HEK293 (cell line): ENCODE measurements around the gene EEF2K.

Experiments used
- EGR2 ChIP-seq: fragments of 450-650 bp; formaldehyde crosslinking; IDR thresholded peaks from 2 replicates; pipeline ENCODE4 v1.5.1; 2016; ENCODE audit warnings: low read depth, missing biosample characterization, missing genetic modification characterization
- IKZF3 ChIP-seq: fragments of 450-650 bp; IDR thresholded peaks from 2 replicates; pipeline ENCODE4 v1.5.0; 2018; ENCODE audit warnings: missing biosample characterization, mild to moderate bottlenecking, missing genetic modification characterization, moderate library complexity
- MEIS1 ChIP-seq: sonication (generic); formaldehyde crosslinking; IDR thresholded peaks from 2 replicates; pipeline ENCODE4 v1.8.1; 2022; ENCODE audit warnings: missing genetic modification reagents, mild to moderate bottlenecking, borderline replicate concordance
- REPIN1 ChIP-seq: fragments of 450-650 bp; formaldehyde crosslinking; IDR thresholded peaks from 2 replicates; pipeline ENCODE4 v1.5.1; 2017; ENCODE audit warnings: missing biosample characterization, missing genetic modification characterization, low read depth
- SP7 ChIP-seq: fragments of 450-650 bp; formaldehyde crosslinking; IDR thresholded peaks from 2 replicates; pipeline ENCODE4 v1.5.1; 2016; ENCODE audit warnings: missing biosample characterization, missing genetic modification characterization
- ZBTB1 ChIP-seq: fragments of 450-650 bp; formaldehyde crosslinking; IDR thresholded peaks from 2 replicates; pipeline ENCODE4 v1.5.1; 2016; ENCODE audit warnings: missing biosample characterization, missing genetic modification characterization
- ZBTB17 ChIP-seq: fragments of 450-650 bp; formaldehyde crosslinking; IDR thresholded peaks from 2 replicates; pipeline ENCODE4 v1.5.1; 2016; ENCODE audit warnings: missing biosample characterization, missing genetic modification characterization
- ZNF214 ChIP-seq: fragments of 450-650 bp; formaldehyde crosslinking; IDR thresholded peaks from 2 replicates; pipeline ENCODE4 v1.5.1; 2017; ENCODE audit warnings: missing biosample characterization, mild to moderate bottlenecking, missing genetic modification characterization, borderline replicate concordance
- ZNF223 ChIP-seq: fragments of 450-650 bp; formaldehyde crosslinking; IDR thresholded peaks from 2 replicates; pipeline ENCODE4 v1.5.1; 2016; ENCODE audit warnings: missing biosample characterization, missing genetic modification characterization
- ZNF391 ChIP-seq: fragments of 450-650 bp; formaldehyde crosslinking; IDR thresholded peaks from 2 replicates; pipeline ENCODE4 v1.5.1; 2016; ENCODE audit warnings: low read depth, missing biosample characterization, missing genetic modification characterization, borderline replicate concordance
- ZNF394 ChIP-seq: fragments of 450-650 bp; formaldehyde crosslinking; IDR thresholded peaks from 2 replicates; pipeline ENCODE4 v1.5.1; 2016; ENCODE audit warnings: missing biosample characterization, missing genetic modification characterization, mild to moderate bottlenecking, moderate library complexity, borderline replicate concordance
- ZNF521 ChIP-seq: fragments of 450-650 bp; formaldehyde crosslinking; IDR thresholded peaks from 2 replicates; pipeline ENCODE4 v1.5.1; 2017; ENCODE audit warnings: missing biosample characterization, mild to moderate bottlenecking, missing genetic modification characterization
- ZNF585B ChIP-seq: fragments of 450-650 bp; formaldehyde crosslinking; IDR thresholded peaks from 2 replicates; pipeline ENCODE4 v1.5.1; 2016; ENCODE audit warnings: missing biosample characterization, missing genetic modification characterization
- ZNF658 ChIP-seq: fragments of 450-650 bp; formaldehyde crosslinking; IDR thresholded peaks from 2 replicates; pipeline ENCODE4; 2016; ENCODE audit warnings: missing biosample characterization, missing genetic modification characterization
- ZNF660 ChIP-seq: fragments of 450-650 bp; IDR thresholded peaks from 2 replicates; pipeline ENCODE4 v1.5.1; 2018; ENCODE audit warnings: missing biosample characterization, mild to moderate bottlenecking, missing genetic modification characterization
- ZNF707 ChIP-seq: fragments of 450-650 bp; formaldehyde crosslinking; IDR thresholded peaks from 2 replicates; pipeline ENCODE4 v1.5.1; 2016; ENCODE audit warnings: missing biosample characterization, missing genetic modification characterization
- ZNF777 ChIP-seq: fragments of 450-650 bp; formaldehyde crosslinking; IDR thresholded peaks from 2 replicates; pipeline ENCODE4 v1.5.1; 2017; ENCODE audit warnings: missing biosample characterization, missing genetic modification characterization, borderline replicate concordance
- ZNF837 ChIP-seq: fragments of 450-650 bp; formaldehyde crosslinking; IDR thresholded peaks from 2 replicates; pipeline ENCODE4 v1.5.1; 2016; ENCODE audit warnings: missing biosample characterization, missing genetic modification characterization
- ZNF843 ChIP-seq: fragments of 450-650 bp; formaldehyde crosslinking; IDR thresholded peaks from 2 replicates; pipeline ENCODE4 v1.5.1; 2016; ENCODE audit warnings: missing biosample characterization, missing genetic modification characterization
- ZSCAN30 ChIP-seq: fragments of 450-650 bp; IDR thresholded peaks from 2 replicates; pipeline ENCODE4 v1.5.1; 2018; ENCODE audit warnings: missing biosample characterization, mild to moderate bottlenecking, missing genetic modification characterization, moderate library complexity
- TF ChIP-seq, protein P1 (sequence below): fragments of 450-650 bp; formaldehyde crosslinking; IDR thresholded peaks from 2 replicates; pipeline ENCODE4 v1.5.1; 2016; ENCODE audit warnings: missing biosample characterization, missing genetic modification characterization, borderline replicate concordance
- TF ChIP-seq, protein P2 (sequence below): fragments of 450-650 bp; formaldehyde crosslinking; IDR thresholded peaks from 2 replicates; pipeline ENCODE4 v1.5.1; 2016; ENCODE audit warnings: missing biosample characterization, missing genetic modification characterization
- TF ChIP-seq, protein P3 (sequence below): fragments of 450-650 bp; formaldehyde crosslinking; IDR thresholded peaks from 2 replicates; pipeline ENCODE4 v1.5.1; 2016; ENCODE audit warnings: missing biosample characterization, missing genetic modification characterization
- TF ChIP-seq, protein P4 (sequence below): fragments of 450-650 bp; formaldehyde crosslinking; IDR thresholded peaks from 2 replicates; pipeline ENCODE4 v1.5.1; 2016; ENCODE audit warnings: missing biosample characterization, missing genetic modification characterization, borderline replicate concordance
- TF ChIP-seq, protein P5 (sequence below): fragments of 450-650 bp; formaldehyde crosslinking; conservative IDR thresholded peaks from 2 replicates; pipeline ENCODE4 v1.5.1; 2016; ENCODE audit warnings: low read depth, missing biosample characterization, missing genetic modification characterization

EEF2K gene

DNA sequence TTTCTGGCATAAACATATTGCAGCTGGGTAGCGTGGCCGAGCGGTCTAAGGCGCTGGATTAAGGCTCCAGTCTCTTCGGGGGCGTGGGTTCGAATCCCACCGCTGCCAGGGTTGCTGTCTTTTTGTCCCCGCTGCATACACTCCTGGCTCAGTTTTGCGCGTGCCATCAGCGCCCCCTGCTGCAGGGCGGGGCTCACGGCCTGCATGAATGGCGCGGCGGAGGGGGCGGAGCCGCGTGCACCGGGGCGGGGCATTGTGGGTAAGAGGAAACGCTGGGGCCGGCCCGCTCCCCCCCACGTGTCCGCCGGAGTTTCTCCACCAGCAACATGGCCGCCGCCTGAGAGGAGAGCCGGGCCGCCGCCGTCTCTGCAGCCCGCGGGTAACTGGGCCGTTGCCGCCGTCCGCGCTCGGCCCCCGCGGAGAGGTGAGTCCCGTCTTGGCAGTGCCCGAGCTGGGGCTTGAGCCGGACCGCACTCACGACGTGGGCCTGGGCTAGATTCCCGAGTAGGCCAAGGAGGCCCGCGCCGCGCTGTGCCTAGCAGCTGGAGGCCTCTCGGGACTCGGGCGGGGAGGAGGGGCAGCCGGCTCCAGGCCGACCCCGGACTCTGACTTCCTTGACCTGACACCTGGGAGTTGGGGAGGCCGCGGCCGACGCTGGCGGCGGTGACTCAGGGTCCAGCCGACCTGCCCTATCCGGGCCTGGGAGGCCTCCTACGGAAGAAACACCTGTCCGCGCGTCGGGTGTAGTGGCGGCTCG is 91.2 kb downstream of the EEF2K start, which contains the start of gene POLR3E (continued):
- TF ChIP-seq, protein P1, sequence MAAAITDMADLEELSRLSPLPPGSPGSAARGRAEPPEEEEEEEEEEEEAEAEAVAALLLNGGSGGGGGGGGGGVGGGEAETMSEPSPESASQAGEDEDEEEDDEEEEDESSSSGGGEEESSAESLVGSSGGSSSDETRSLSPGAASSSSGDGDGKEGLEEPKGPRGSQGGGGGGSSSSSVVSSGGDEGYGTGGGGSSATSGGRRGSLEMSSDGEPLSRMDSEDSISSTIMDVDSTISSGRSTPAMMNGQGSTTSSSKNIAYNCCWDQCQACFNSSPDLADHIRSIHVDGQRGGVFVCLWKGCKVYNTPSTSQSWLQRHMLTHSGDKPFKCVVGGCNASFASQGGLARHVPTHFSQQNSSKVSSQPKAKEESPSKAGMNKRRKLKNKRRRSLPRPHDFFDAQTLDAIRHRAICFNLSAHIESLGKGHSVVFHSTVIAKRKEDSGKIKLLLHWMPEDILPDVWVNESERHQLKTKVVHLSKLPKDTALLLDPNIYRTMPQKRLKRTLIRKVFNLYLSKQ, result peak; percentile 10; the same call in 1 of the 2 replicates
- peak; percentile 50; the same call in 1 of the 2 replicates for TF ChIP-seq MEIS1
- TF ChIP-seq ZBTB17 (tag by site-specific recombination), result peak; percentile 31; the same call in 1 of the 2 replicates
- no peak for TF ChIP-seq ZNF658 (tag by site-specific recombination)
- peak; percentile 78 for TF ChIP-seq ZNF394
- peak; percentile 87 for TF ChIP-seq ZNF843 (tag by site-specific recombination)
- peak; percentile 40; the same call in 1 of the 2 replicates for TF ChIP-seq IKZF3 (tag by site-specific recombination)
- TF ChIP-seq ZNF837 (tag by site-specific recombination), result 0 out of 2 replicates have a peak, but pooled peaks have one; percentile 63
- no peak for TF ChIP-seq ZNF707 (tag by site-specific recombination)
- TF ChIP-seq SP7 (tag by site-specific recombination), result peak; percentile 90
- TF ChIP-seq, protein P2, sequence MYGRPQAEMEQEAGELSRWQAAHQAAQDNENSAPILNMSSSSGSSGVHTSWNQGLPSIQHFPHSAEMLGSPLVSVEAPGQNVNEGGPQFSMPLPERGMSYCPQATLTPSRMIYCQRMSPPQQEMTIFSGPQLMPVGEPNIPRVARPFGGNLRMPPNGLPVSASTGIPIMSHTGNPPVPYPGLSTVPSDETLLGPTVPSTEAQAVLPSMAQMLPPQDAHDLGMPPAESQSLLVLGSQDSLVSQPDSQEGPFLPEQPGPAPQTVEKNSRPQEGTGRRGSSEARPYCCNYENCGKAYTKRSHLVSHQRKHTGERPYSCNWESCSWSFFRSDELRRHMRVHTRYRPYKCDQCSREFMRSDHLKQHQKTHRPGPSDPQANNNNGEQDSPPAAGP (tag by site-specific recombination), result peak; percentile 98
- TF ChIP-seq EGR2, result peak; percentile 47; the same call in 1 of the 2 replicates
- TF ChIP-seq ZNF214 (tag by site-specific recombination), result no peak
- peak; percentile 78 for TF ChIP-seq REPIN1 (tag by site-specific recombination)
- no peak for TF ChIP-seq ZNF223
- TF ChIP-seq ZNF521 (tag by site-specific recombination), result no peak
- TF ChIP-seq, protein P3, sequence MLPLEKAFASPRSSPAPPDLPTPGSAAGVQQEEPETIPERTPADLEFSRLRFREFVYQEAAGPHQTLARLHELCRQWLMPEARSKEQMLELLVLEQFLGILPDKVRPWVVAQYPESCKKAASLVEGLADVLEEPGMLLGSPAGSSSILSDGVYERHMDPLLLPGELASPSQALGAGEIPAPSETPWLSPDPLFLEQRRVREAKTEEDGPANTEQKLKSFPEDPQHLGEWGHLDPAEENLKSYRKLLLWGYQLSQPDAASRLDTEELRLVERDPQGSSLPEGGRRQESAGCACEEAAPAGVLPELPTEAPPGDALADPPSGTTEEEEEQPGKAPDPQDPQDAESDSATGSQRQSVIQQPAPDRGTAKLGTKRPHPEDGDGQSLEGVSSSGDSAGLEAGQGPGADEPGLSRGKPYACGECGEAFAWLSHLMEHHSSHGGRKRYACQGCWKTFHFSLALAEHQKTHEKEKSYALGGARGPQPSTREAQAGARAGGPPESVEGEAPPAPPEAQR, result peak; percentile 88
- peak; percentile 64; the same call in 1 of the 2 replicates for TF ChIP-seq ZNF777 (tag by site-specific recombination)
- TF ChIP-seq, protein P4, sequence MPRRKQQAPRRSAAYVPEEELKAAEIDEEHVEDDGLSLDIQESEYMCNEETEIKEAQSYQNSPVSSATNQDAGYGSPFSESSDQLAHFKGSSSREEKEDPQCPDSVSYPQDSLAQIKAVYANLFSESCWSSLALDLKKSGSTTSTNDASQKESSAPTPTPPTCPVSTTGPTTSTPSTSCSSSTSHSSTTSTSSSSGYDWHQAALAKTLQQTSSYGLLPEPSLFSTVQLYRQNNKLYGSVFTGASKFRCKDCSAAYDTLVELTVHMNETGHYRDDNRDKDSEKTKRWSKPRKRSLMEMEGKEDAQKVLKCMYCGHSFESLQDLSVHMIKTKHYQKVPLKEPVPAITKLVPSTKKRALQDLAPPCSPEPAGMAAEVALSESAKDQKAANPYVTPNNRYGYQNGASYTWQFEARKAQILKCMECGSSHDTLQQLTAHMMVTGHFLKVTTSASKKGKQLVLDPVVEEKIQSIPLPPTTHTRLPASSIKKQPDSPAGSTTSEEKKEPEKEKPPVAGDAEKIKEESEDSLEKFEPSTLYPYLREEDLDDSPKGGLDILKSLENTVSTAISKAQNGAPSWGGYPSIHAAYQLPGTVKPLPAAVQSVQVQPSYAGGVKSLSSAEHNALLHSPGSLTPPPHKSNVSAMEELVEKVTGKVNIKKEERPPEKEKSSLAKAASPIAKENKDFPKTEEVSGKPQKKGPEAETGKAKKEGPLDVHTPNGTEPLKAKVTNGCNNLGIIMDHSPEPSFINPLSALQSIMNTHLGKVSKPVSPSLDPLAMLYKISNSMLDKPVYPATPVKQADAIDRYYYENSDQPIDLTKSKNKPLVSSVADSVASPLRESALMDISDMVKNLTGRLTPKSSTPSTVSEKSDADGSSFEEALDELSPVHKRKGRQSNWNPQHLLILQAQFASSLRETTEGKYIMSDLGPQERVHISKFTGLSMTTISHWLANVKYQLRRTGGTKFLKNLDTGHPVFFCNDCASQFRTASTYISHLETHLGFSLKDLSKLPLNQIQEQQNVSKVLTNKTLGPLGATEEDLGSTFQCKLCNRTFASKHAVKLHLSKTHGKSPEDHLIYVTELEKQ, result peak; percentile 64
- TF ChIP-seq, protein P5, sequence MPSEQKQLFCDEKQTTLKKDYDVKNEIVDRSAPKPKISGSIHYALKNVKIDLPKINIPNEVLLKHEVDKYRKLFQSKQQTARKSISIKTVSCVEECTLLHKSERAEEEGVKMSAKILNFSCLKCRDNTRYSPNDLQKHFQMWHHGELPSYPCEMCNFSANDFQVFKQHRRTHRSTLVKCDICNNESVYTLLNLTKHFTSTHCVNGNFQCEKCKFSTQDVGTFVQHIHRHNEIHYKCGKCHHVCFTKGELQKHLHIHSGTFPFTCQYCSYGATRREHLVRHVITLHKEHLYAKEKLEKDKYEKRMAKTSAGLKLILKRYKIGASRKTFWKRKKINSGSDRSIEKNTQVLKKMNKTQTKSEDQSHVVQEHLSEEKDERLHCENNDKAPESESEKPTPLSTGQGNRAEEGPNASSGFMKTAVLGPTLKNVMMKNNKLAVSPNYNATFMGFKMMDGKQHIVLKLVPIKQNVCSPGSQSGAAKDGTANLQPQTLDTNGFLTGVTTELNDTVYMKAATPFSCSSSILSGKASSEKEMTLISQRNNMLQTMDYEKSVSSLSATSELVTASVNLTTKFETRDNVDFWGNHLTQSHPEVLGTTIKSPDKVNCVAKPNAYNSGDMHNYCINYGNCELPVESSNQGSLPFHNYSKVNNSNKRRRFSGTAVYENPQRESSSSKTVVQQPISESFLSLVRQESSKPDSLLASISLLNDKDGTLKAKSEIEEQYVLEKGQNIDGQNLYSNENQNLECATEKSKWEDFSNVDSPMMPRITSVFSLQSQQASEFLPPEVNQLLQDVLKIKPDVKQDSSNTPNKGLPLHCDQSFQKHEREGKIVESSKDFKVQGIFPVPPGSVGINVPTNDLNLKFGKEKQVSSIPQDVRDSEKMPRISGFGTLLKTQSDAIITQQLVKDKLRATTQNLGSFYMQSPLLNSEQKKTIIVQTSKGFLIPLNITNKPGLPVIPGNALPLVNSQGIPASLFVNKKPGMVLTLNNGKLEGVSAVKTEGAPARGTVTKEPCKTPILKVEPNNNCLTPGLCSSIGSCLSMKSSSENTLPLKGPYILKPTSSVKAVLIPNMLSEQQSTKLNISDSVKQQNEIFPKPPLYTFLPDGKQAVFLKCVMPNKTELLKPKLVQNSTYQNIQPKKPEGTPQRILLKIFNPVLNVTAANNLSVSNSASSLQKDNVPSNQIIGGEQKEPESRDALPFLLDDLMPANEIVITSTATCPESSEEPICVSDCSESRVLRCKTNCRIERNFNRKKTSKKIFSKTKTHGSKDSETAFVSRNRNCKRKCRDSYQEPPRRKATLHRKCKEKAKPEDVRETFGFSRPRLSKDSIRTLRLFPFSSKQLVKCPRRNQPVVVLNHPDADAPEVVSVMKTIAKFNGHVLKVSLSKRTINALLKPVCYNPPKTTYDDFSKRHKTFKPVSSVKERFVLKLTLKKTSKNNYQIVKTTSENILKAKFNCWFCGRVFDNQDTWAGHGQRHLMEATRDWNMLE (tag by site-specific recombination), result peak; percentile 15; the same call in 1 of the 2 replicates
- peak; percentile 98 for TF ChIP-seq ZNF660 (tag by site-specific recombination)
- TF ChIP-seq ZBTB1 (tag by site-specific recombination), result no peak
- no peak for TF ChIP-seq ZNF585B
- TF ChIP-seq ZSCAN30, result peak; percentile 99
- TF ChIP-seq ZNF391 (tag by site-specific recombination), result peak; percentile 55; the same call in 1 of the 2 replicates
